Rectal smooth muscle tissue (tissue), 1 donor: ENCODE measurements around the gene MACROD2.

ENCODE experiments used
- H3K27ac ChIP-seq: one replicate; pipeline ENCODE4 v1.7.0; 2013; ENCODE audit warnings: low read depth, low read length, inconsistent platforms
- H3K27me3 ChIP-seq: one replicate; pipeline ENCODE4 v1.7.0; 2013; ENCODE audit warnings: low read length; ENCODE audit not compliant: control insufficient read depth, insufficient read depth
- H3K36me3 ChIP-seq: one replicate; pipeline ENCODE4 v1.7.0; 2013; ENCODE audit warnings: low read length; ENCODE audit not compliant: control insufficient read depth, insufficient read depth
- H3K4me1 ChIP-seq: one replicate; pipeline ENCODE4 v1.7.0; 2013; ENCODE audit warnings: low read length; ENCODE audit not compliant: control insufficient read depth, insufficient read depth
- H3K4me3 ChIP-seq: one replicate; pipeline ENCODE4 v1.7.0; 2013; ENCODE audit warnings: low read length
- H3K9ac ChIP-seq: one replicate; pipeline ENCODE4 v1.7.0; 2013; ENCODE audit warnings: low read length

MACROD2 gene

GRCh38 chr20:14142171-14142570 is 146.9 kb downstream of the MACROD2 start:
- no peaks in the 10 kb centered on the region for H3K36me3 ChIP-seq
- H3K27ac ChIP-seq: no peak overlapping the region
- H3K4me1 ChIP-seq: no peaks in the 10 kb centered on the region
- H3K27me3 ChIP-seq: no peaks in the 10 kb centered on the region
- no peak overlapping the region for H3K9ac ChIP-seq
- H3K4me3 ChIP-seq: no peak overlapping the region

- Histone ChIP-seq H3K9ac (no peak overlapping the region), H3K27ac (no peak overlapping the region), H3K4me1 (no peaks in the 10 kb centered on the region), H3K27me3 (no peaks in the 10 kb centered on the region), H3K36me3 (no peaks in the 10 kb centered on the region), H3K4me3 (no peak overlapping the region)
These were observed 147.8 kb downstream of the MACROD2 start for GRCh38 chr20:14142964-14143627.

GRCh38 chr20:14148042-14148441 is 152.7 kb downstream of the MACROD2 start:
- H3K9ac ChIP-seq: no peak overlapping the region
- H3K36me3 ChIP-seq: no peaks in the 10 kb centered on the region
- no peak overlapping the region for H3K4me3 ChIP-seq
- no peak overlapping the region for H3K27ac ChIP-seq
- no peaks in the 10 kb centered on the region for H3K4me1 ChIP-seq
- no peaks in the 10 kb centered on the region for H3K27me3 ChIP-seq

- Histone ChIP-seq H3K4me1 (no peaks in the 10 kb centered on the region), H3K4me3 (no peak overlapping the region), H3K27ac (no peak overlapping the region)
These were observed 160.0 kb downstream of the MACROD2 start for GRCh38 chr20:14155361-14155760.

GRCh38 chr20:14178528-14178927 is 183.2 kb downstream of the MACROD2 start:
- H3K27me3 ChIP-seq: no peaks in the 10 kb centered on the region
- no peaks in the 10 kb centered on the region for H3K4me1 ChIP-seq
- no peaks in the 10 kb centered on the region for H3K36me3 ChIP-seq
- H3K27ac ChIP-seq: no peak overlapping the region
- no peak overlapping the region for H3K9ac ChIP-seq
- H3K4me3 ChIP-seq: no peak overlapping the region

More at GRCh38 chr20:14155361-14155760, 160.0 kb downstream of the MACROD2 start:
- H3K36me3 ChIP-seq: no peaks in the 10 kb centered on the region
- no peaks in the 10 kb centered on the region for H3K27me3 ChIP-seq
- H3K9ac ChIP-seq: no peak overlapping the region

- no peak overlapping the region for H3K27ac ChIP-seq
- H3K4me1 ChIP-seq: no peaks in the 10 kb centered on the region
- H3K36me3 ChIP-seq: no peaks in the 10 kb centered on the region
- no peak overlapping the region for H3K9ac ChIP-seq
- H3K4me3 ChIP-seq: no peak overlapping the region
- no peaks in the 10 kb centered on the region for H3K27me3 ChIP-seq
These were observed 183.6 kb downstream of the MACROD2 start for GRCh38 chr20:14178952-14179351.

- Histone ChIP-seq H3K36me3 (no peaks in the 10 kb centered on the region), H3K4me3 (no peak overlapping the region), H3K27me3 (no peaks in the 10 kb centered on the region), H3K27ac (no peak overlapping the region), H3K9ac (no peak overlapping the region), H3K4me1 (no peaks in the 10 kb centered on the region)
These were observed 194.6 kb downstream of the MACROD2 start for GRCh38 chr20:14189794-14190402.

GRCh38 chr20:14191559-14191958 is 196.2 kb downstream of the MACROD2 start:
- no peak overlapping the region for H3K9ac ChIP-seq
- no peaks in the 10 kb centered on the region for H3K27me3 ChIP-seq
- no peak overlapping the region for H3K27ac ChIP-seq
- H3K4me3 ChIP-seq: no peak overlapping the region
- no peaks in the 10 kb centered on the region for H3K4me1 ChIP-seq
- H3K36me3 ChIP-seq: no peaks in the 10 kb centered on the region

GRCh38 chr20:14193443-14193842 is 198.1 kb downstream of the MACROD2 start:
- Histone ChIP-seq H3K9ac (no peak overlapping the region), H3K27me3 (no peaks in the 10 kb centered on the region), H3K36me3 (no peaks in the 10 kb centered on the region), H3K27ac (no peak overlapping the region), H3K4me3 (no peak overlapping the region), H3K4me1 (peaks cover 3% of the 10 kb centered on the region)

- H3K36me3 ChIP-seq: no peaks in the 10 kb centered on the region
- peaks cover 3% of the 10 kb centered on the region for H3K4me1 ChIP-seq
- H3K4me3 ChIP-seq: no peak overlapping the region
- no peak overlapping the region for H3K27ac ChIP-seq
- H3K27me3 ChIP-seq: no peaks in the 10 kb centered on the region
- H3K9ac ChIP-seq: no peak overlapping the region
These were observed 198.6 kb downstream of the MACROD2 start for GRCh38 chr20:14193885-14194284.

GRCh38 chr20:14197097-14197496 is 201.8 kb downstream of the MACROD2 start:
- Histone ChIP-seq H3K4me1 (peaks cover 3% of the 10 kb centered on the region), H3K9ac (no peak overlapping the region), H3K36me3 (no peaks in the 10 kb centered on the region), H3K4me3 (no peak overlapping the region), H3K27ac (no peak overlapping the region), H3K27me3 (no peaks in the 10 kb centered on the region)

GRCh38 chr20:14198416-14198815 is 203.1 kb downstream of the MACROD2 start:
- H3K4me1 ChIP-seq: peaks cover 3% of the 10 kb centered on the region
- no peaks in the 10 kb centered on the region for H3K36me3 ChIP-seq
- no peaks in the 10 kb centered on the region for H3K27me3 ChIP-seq
- no peak overlapping the region for H3K4me3 ChIP-seq
- H3K27ac ChIP-seq: no peak overlapping the region
- H3K9ac ChIP-seq: no peak overlapping the region

GRCh38 chr20:14199111-14199510 is 203.8 kb downstream of the MACROD2 start:
- no peaks in the 10 kb centered on the region for H3K36me3 ChIP-seq

More at GRCh38 chr20:14199111-14199510, 203.8 kb downstream of the MACROD2 start:
- H3K27me3 ChIP-seq: no peaks in the 10 kb centered on the region
- H3K4me1 ChIP-seq: peaks cover 3% of the 10 kb centered on the region
- no peak overlapping the region for H3K4me3 ChIP-seq
- H3K27ac ChIP-seq: no peak overlapping the region
- H3K9ac ChIP-seq: no peak overlapping the region
